Right ventricle myocardium inferior (tissue), 1 donor: Measurements from ENCODE around the gene CDH13. TPM values are rescaled to one million over a fixed set of nuclear protein-coding genes. Genes with fewer than 3 reads are reported as not detected.

Experiments
- ATAC-seq: fragments of 200-7000 bp; cut with Tn5 transposase; one replicate; pipeline ENCODE4 v1.9.1; 2020; ENCODE audit warnings: mild to moderate bottlenecking, moderate library complexity
- DNase-seq: peaks from one replicate; pipeline ENCODE4 v3.0.0; 2021; ENCODE audit errors: missing footprints
- intact Hi-C: fragments of 100-400 bp; cut with DNase I; formaldehyde crosslinking; loops from one replicate; pipeline ENCODE4 v1.11.0; 2022
- total RNA-seq: library from RNA; stranded (reverse); fragmentation: NEBNext Ultra II Directional; extraction: Animal tissue kit (Norgen Biotek cat#: 25700); gene quantifications from one replicate; pipeline ENCODE4 v1.2.1, GENCODE V29; 2021
- donor health status: DM: no; HTN: yes; CAD: no; lungs with severe emphysema.

CDH13 gene
- total RNA-seq, 1 donor from 2014 or later: 173 TPM

- no peak for DNase-seq
- no peak for ATAC-seq
- intact Hi-C loops: no loop called here
Observed at GRCh38 chr16:83075956-83076355, 449.2 kb downstream of the CDH13 start.

GRCh38 chr16:83083361-83083760 is 456.6 kb downstream of the CDH13 start:
- intact Hi-C loops: no loop called here
- DNase-seq (no peak), ATAC-seq (no peak)

GRCh38 chr16:83085660-83086059 is 458.9 kb downstream of the CDH13 start:
- DNase-seq: no peak
- no peak for ATAC-seq
- intact Hi-C loops: no loop called here

- intact Hi-C loops: no loop called here
- DNase-seq: no peak
- ATAC-seq: no peak
Observed at GRCh38 chr16:83095941-83096692, 469.3 kb downstream of the CDH13 start.

GRCh38 chr16:83098536-83098935 is 471.8 kb downstream of the CDH13 start:
- ATAC-seq: no peak
- intact Hi-C loops: no loop called here

GRCh38 chr16:83100679-83101078 is 473.9 kb downstream of the CDH13 start:
- ATAC-seq (no peak), DNase-seq (no peak)
- intact Hi-C loops: no loop called here

More at GRCh38 chr16:83098536-83098935, 471.8 kb downstream of the CDH13 start:
- no peak for DNase-seq

- intact Hi-C loops: no loop called here
- ATAC-seq: no peak
- no peak for DNase-seq
Observed at GRCh38 chr16:83102336-83102735, 475.6 kb downstream of the CDH13 start.

- DNase-seq (no peak), ATAC-seq (no peak)
- intact Hi-C loops: no loop called here
Observed at GRCh38 chr16:83105279-83106077, 478.7 kb downstream of the CDH13 start.

- DNase-seq: no peak
- intact Hi-C loops: no loop called here
- ATAC-seq: no peak
Observed at GRCh38 chr16:83109490-83110125, 482.8 kb downstream of the CDH13 start.

- ATAC-seq: no peak
- intact Hi-C loops: no loop called here
Observed at GRCh38 chr16:83110269-83110668, 483.5 kb downstream of the CDH13 start.

GRCh38 chr16:83113317-83113716 is 486.5 kb downstream of the CDH13 start:
- no peak for DNase-seq
- intact Hi-C loops: no loop called here
- ATAC-seq: no peak

More at GRCh38 chr16:83110269-83110668, 483.5 kb downstream of the CDH13 start:
- DNase-seq: no peak

GRCh38 chr16:83113811-83114210 is 487.0 kb downstream of the CDH13 start:
- ATAC-seq: no peak
- no peak for DNase-seq
- intact Hi-C loops: no loop called here

- DNase-seq (no peak), ATAC-seq (no peak)
- intact Hi-C loops: no loop called here
Observed at GRCh38 chr16:83115491-83116232, 488.9 kb downstream of the CDH13 start.

GRCh38 chr16:83116274-83116892 is 489.6 kb downstream of the CDH13 start:
- intact Hi-C loops: no loop called here
- ATAC-seq (no peak), DNase-seq (no peak)

- intact Hi-C loops: no loop called here
- ATAC-seq (peak; percentile 20), DNase-seq (no peak)
Observed at GRCh38 chr16:83117810-83118209, 491.0 kb downstream of the CDH13 start.

- DNase-seq (no peak), ATAC-seq (no peak)
- intact Hi-C loops: no loop called here
Observed at GRCh38 chr16:83118365-83118764, 491.6 kb downstream of the CDH13 start.

- intact Hi-C loops: no loop called here
- no peak for ATAC-seq
- DNase-seq: no peak
Observed at GRCh38 chr16:83125999-83126568, 499.3 kb downstream of the CDH13 start.

- DNase-seq (no peak), ATAC-seq (no peak)
- intact Hi-C loops: no loop called here
Observed at GRCh38 chr16:83128041-83128440, 501.3 kb downstream of the CDH13 start.
